T-helper 2 cell treated with Interferon-gamma antibody and Interleukin-4, amounts not matched to agents 5 μg/mL and 100 μg/mL, for 36 hours (primary cell): Measurements from ENCODE around the gene TOR1AIP2.

Experiments
- DNase-seq: peaks from one replicate; pipeline ENCODE4 v3.0.0; 2021; ENCODE audit warnings: low spot score
- H3K27ac Mint-ChIP-seq: one replicate; pipeline ENCODE4 v1.8.0; 2021; ENCODE audit warnings: mild to moderate bottlenecking, mixed read lengths
- H3K27me3 Mint-ChIP-seq: one replicate; pipeline ENCODE4 v1.8.0; 2021; ENCODE audit warnings: low read depth, mixed read lengths
- H3K36me3 Mint-ChIP-seq: one replicate; pipeline ENCODE4 v1.8.0; 2021; ENCODE audit warnings: low read depth, mixed read lengths
- H3K4me1 Mint-ChIP-seq: one replicate; pipeline ENCODE4 v1.8.0; 2021; ENCODE audit warnings: low read depth, mixed read lengths
- H3K4me3 Mint-ChIP-seq: one replicate; pipeline ENCODE4 v1.8.0; 2022; ENCODE audit warnings: mild to moderate bottlenecking, moderate library complexity, mixed read lengths
- H3K9me3 Mint-ChIP-seq: one replicate; pipeline ENCODE4 v1.8.0; 2021; ENCODE audit warnings: mixed read lengths

Gene TOR1AIP2

DNA sequence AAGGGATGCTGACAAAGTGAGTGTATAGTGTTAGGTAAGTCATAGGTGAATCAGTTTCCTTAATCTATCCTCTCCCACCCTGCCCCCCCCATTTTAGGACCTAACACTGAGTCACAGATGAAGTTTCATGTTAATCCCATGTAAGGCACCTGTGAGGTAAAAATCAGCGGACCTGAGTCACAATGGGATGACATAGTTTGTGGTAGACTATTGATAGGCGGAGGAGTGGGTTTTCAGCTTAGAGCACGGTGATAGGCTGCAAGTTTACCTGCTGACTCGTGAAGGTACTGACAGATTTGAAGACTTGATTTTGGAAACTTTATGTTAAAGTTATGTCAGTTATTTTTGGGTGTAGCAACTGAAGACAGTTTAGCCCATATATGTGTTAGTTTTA, 6.1 kb upstream of the TOR1AIP2 start:
- Mint-ChIP-seq H3K27me3 (no peaks in the 10 kb centered on the region), H3K27ac (peak overlapping the region; percentile 99), H3K4me3 (peak overlapping the region; percentile 92), H3K36me3 (peaks cover 32% of the 10 kb centered on the region), H3K4me1 (peaks cover 46% of the 10 kb centered on the region), H3K9me3 (no peaks in the 10 kb centered on the region)
- peak; percentile 63 for DNase-seq

DNA sequence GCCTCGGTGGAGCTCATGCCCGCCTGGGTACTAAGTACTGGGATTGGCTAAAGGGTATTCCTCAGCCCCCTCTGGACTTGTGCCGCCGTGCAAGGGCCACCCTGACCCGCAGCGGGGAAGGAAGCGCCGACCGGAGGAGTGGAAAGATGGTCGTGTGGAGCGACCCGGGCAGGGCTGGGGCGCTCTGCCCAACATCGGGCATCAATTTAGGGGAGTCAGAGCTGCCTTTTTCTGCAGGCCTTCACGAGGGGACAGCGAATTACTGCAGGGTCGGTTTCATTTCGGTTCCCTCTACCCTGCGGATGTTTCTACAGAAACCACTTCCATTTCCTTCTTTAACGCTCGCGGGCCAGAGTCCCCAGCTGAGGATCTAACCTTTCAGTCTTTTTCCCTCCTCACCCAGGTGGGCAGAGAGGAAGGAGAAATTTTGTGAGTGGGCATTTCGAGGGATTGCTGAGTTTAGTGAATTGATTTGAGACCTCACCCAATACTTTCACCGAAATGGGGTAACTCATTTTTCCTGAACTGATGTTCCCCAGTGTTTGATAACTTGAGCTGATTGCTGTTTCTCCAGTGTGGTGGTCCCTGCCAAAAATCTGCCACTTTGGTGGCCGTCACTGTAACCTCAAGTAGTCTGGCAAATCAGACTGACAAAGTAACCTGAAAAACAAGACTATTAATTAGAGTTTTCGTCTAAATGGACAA, 5.6 kb upstream of the TOR1AIP2 start:
- H3K4me3 Mint-ChIP-seq = peak overlapping the region; percentile 92
- H3K36me3 Mint-ChIP-seq = peaks cover 32% of the 10 kb centered on the region
- H3K4me1 Mint-ChIP-seq = peaks cover 46% of the 10 kb centered on the region
- peak; percentile 6 for DNase-seq
- peak overlapping the region; percentile 99 for H3K27ac Mint-ChIP-seq
- no peaks in the 10 kb centered on the region for H3K27me3 Mint-ChIP-seq
- H3K9me3 Mint-ChIP-seq = no peaks in the 10 kb centered on the region

DNA sequence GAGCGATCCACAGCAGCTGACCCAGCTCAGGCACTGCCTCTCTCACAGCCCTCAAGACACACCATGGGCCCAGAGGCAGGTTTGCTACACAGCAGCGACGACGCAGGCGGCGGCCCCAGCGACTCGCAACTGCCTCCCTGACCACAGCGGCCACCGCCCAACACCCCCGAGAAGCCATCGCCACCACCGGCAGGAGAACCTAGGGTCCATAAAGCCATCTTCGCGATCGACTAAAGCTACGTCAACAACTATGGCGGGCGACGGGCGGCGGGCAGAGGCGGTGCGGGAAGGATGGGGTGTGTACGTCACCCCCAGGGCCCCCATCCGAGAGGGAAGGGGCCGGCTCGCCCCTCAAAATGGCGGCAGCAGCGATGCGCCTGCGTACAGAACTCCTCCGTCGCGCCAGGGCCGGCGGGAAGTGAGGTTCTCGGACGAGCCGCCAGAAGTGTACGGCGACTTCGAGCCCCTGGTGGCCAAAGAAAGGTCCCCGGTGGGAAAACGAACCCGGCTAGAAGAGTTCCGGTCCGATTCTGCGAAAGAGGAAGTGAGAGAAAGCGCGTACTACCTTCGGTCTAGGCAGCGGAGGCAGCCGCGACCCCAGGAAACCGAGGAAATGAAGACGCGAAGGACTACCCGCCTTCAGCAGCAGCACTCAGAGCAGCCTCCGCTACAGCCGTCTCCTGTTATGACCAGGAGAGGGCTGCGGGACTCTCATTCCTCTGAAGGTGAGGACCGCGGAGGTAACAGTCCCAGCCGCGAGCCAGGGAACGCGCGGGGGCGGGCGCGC, 4.8 kb upstream of the TOR1AIP2 start, which contains the start of gene TOR1AIP1:
Gene TOR1AIP1 (plus strand): TSS at position 33 of the 787 bp plus-strand sequence. CDS start 218 bp downstream, at position 251.
- Mint-ChIP-seq H3K27me3 (no peaks in the 10 kb centered on the region), H3K4me1 (peaks cover 46% of the 10 kb centered on the region), H3K27ac (peak within 1 kb of the TSS; percentile 99), H3K4me3 (peak within 1 kb of the TSS; percentile 92), H3K36me3 (peaks cover 28% of the 10 kb centered on the region), H3K9me3 (no peaks in the 10 kb centered on the region)
- peak; percentile 97 for DNase-seq

DNA sequence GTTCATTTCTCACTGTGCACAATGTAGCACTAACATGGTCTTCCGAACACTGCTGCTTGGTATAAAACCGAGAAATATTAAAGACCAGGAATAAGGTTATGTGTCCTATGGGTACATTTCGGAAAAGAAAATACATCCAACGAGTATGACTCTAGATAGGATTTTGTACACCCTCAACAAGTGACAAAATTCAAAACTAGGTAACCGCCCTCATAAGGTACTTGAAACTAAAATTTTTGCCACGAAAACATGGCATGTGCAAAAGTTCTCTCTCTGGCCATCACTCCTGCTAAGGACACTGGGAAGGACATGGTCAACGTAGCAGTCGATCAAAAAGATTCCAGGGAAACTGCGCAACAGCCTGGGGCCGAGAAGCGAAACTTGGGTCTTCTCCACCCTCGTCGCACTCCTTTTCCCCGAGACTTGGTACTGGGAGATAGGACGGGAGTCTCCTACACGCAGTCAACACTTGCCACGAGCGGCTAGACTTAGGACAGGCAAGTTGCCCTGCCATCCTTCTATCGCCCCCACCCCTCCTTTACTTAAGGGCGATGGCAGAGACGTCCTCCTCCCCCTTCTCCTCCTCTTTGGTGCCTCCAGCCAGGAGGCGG, 4.1 kb upstream of the TOR1AIP2 start:
- Mint-ChIP-seq H3K27me3 (no peaks in the 10 kb centered on the region), H3K4me1 (peaks cover 44% of the 10 kb centered on the region), H3K36me3 (peaks cover 25% of the 10 kb centered on the region), H3K4me3 (peak overlapping the region; percentile 92), H3K9me3 (no peaks in the 10 kb centered on the region), H3K27ac (peak overlapping the region; percentile 99)
- DNase-seq = no peak

DNA sequence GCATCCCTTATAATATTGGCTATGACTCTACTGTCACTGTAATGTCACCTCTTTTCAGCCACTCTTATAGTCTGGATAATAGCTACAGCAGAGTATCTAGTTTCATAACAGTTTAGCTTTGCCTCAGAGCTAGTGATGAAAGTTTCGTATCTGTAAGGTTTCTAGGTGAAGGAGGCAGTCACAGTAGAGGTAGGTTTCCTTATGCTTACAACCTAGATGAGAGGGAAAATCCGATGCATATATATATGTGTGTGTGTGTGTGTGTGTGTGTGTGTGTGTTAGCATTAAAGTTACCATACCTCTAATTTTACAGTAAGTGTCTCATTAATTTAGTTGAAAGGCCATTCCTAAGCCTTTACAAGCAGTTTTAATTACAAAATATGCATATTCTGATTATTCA, 2.2 kb upstream of the TOR1AIP2 start:
- Mint-ChIP-seq H3K27me3 (no peaks in the 10 kb centered on the region), H3K27ac (no peak overlapping the region), H3K4me1 (peaks cover 43% of the 10 kb centered on the region), H3K4me3 (no peak overlapping the region), H3K9me3 (no peaks in the 10 kb centered on the region), H3K36me3 (peaks cover 20% of the 10 kb centered on the region)
- DNase-seq = no peak

DNA sequence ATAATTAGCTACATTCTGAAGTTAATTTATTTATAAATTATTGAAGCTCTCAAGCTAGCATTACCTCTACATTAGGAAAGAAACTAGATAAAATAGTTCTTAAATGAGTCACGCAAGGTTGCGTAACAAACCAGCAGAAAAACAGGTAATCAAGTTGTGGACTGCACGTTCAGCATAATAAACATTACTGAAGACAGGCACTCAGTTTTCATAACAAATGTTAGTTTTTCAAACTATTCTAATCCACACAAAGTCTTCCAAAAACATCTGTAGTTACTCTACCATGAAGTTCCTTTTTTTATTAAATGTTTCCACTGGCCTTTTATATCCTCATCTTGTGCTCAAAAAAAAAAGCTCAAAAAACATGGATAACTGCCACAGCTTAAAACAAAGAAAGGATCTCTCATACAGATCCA, 1.3 kb downstream of the TOR1AIP2 start:
- Mint-ChIP-seq H3K4me3 (peak overlapping the region; percentile 92), H3K36me3 (peaks cover 18% of the 10 kb centered on the region), H3K9me3 (no peaks in the 10 kb centered on the region), H3K4me1 (peaks cover 42% of the 10 kb centered on the region), H3K27ac (peak overlapping the region; percentile 43), H3K27me3 (no peaks in the 10 kb centered on the region)
- DNase-seq = no peak

DNA sequence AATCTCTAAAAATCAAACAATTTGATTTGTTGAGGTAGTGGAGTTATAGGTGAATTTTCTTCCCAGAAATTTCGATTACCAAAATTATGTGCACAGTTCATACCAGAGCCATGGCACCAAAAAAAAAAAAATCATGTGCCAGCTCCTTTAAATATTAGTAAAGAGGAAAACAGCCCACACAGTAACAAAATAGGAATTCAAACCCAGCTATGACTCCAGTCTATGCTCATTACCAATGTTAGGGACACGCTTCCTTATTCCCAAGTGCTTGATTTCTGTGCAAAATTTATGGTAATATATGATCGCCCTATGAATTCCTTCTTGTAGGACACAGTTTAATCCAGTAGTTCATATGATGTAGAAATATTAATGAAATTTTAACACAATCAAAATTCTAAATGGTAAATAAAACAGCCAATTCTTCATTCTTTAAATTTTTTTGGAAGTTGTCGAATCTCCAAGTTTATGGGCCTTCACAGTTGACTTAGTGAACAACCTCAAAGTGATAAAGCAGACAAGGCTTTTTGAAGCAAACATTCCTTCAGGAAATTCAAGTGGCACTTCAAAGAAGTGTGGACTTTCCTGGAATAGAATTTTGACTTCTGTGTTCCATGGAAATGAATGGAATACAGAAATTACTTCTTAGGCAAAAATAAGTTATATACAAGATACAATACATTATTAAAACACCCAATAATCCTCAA, 1.9 kb downstream of the TOR1AIP2 start:
- H3K36me3 Mint-ChIP-seq = peaks cover 18% of the 10 kb centered on the region
- no peaks in the 10 kb centered on the region for H3K9me3 Mint-ChIP-seq
- DNase-seq = no peak
- H3K27ac Mint-ChIP-seq = no peak overlapping the region
- no peak overlapping the region for H3K4me3 Mint-ChIP-seq
- peaks cover 41% of the 10 kb centered on the region for H3K4me1 Mint-ChIP-seq
- H3K27me3 Mint-ChIP-seq = no peaks in the 10 kb centered on the region

DNA sequence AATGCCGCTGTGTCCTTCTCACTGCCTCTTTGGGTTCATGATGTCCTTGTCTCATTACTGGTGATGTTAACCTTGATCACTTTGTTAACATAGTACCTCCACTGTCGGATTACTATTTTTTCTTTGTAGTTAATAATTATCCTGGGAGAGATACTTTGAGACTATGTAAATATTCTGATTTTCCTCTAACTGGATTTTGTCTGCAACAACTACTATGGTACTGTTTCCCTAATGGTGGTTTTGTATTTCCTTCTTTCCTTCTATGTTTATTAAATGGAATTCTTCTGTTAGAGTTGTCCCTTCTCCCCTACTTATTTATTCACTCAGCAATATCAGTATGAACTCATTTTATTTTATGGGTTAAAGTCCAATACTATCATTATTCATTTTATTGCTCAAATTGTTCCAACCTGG, 4.2 kb downstream of the TOR1AIP2 start:
- Mint-ChIP-seq H3K27ac (no peak overlapping the region), H3K4me3 (no peak overlapping the region), H3K36me3 (peaks cover 23% of the 10 kb centered on the region), H3K27me3 (no peaks in the 10 kb centered on the region), H3K4me1 (peaks cover 32% of the 10 kb centered on the region), H3K9me3 (no peaks in the 10 kb centered on the region)
- DNase-seq = no peak

DNA sequence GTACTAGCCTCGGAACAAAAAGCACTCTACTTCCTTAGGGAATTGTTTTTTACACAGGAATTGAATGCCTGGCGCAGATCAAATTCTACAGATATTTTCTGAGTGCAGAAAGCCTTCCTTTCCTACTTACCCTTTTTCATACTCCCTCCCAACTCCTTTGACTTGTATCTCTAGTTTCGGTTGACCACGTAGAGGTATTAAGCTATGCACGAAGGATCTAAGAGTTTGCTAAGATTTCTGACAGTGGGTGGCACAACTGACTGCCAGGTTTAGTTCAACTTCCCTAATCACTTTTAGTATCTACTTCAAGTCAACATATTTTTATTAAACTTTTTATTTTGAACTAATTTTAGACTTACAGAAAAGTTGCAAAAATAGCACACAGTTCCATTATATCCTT, 5.0 kb downstream of the TOR1AIP2 start:
- peaks cover 26% of the 10 kb centered on the region for H3K4me1 Mint-ChIP-seq

GRCh38 chr1:179871940-179872339, 5.7 kb downstream of the TOR1AIP2 start:
- H3K36me3 Mint-ChIP-seq = peaks cover 29% of the 10 kb centered on the region
- H3K27ac Mint-ChIP-seq = no peak overlapping the region
- H3K27me3 Mint-ChIP-seq = no peaks in the 10 kb centered on the region
- H3K4me1 Mint-ChIP-seq = peaks cover 26% of the 10 kb centered on the region
- DNase-seq = no peak
- no peak overlapping the region for H3K4me3 Mint-ChIP-seq
- H3K9me3 Mint-ChIP-seq = no peaks in the 10 kb centered on the region

More for the DNA sequence above, 5.0 kb downstream of the TOR1AIP2 start:
- Mint-ChIP-seq H3K9me3 (no peaks in the 10 kb centered on the region), H3K27ac (no peak overlapping the region), H3K27me3 (no peaks in the 10 kb centered on the region), H3K36me3 (peaks cover 29% of the 10 kb centered on the region), H3K4me3 (no peak overlapping the region)
- DNase-seq = no peak

DNA sequence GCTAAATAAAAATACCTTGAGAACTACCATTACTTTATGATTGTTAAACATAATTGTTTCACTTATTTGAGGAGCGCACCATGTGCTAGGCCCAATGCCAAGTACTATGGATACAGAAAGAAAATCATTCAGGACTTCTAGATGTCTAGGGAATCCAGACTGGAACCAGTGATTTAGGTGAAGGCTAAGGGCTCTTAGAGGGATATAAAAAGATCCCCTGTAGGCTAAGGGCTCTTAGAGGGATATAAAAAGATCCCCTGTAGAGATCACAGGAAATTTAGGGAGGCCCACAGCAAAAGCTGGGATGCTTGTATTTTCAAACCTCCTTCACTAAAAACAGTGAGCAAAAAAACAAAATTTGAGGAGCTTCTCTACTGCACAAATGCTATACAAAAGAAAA, 6.7 kb downstream of the TOR1AIP2 start:
- H3K4me3 Mint-ChIP-seq = no peak overlapping the region
- H3K36me3 Mint-ChIP-seq = peaks cover 28% of the 10 kb centered on the region
- H3K27ac Mint-ChIP-seq = no peak overlapping the region
- DNase-seq = no peak
- peaks cover 21% of the 10 kb centered on the region for H3K4me1 Mint-ChIP-seq
- no peaks in the 10 kb centered on the region for H3K9me3 Mint-ChIP-seq
- H3K27me3 Mint-ChIP-seq = no peaks in the 10 kb centered on the region

DNA sequence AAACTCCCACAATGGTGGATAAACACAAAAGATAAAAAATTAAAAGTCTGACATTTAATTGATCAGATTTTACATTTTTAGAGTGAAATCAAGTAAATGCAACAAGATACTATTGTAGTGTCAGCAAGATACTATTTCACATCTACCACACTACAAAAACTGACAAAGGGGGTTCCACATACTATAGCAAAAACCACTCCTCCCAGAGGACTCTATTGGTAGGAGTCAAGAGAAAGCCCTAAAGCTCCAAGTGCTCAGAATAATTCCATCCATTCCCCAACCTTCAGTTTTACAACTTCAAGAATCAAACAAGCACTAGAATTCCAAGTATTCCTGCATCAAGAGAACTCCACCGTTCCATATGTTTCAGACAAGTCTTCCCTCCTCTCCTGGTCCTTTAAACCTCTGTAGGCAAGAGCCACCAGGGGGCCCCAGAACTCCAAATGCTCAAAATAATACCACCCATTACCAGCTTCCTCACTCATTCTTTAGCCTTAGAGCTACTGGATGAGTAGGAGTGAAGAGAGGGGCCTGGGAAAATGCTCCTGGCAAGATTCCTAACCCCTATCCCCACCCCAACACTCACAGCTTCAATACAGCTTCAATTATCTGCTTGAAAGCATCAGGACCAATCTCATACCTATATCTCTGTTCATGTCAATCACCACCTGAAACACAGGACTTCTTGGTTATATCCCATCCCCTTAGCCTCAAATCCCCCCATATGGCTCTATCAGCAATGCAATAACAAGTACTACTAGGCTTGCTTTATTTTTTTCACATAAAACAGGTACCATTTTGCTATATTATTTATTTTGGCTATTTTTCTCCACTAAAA, 9.9 kb downstream of the TOR1AIP2 start:
- Mint-ChIP-seq H3K36me3 (peaks cover 41% of the 10 kb centered on the region), H3K4me1 (peaks cover 11% of the 10 kb centered on the region), H3K9me3 (no peaks in the 10 kb centered on the region), H3K27ac (no peak overlapping the region), H3K4me3 (no peak overlapping the region), H3K27me3 (no peaks in the 10 kb centered on the region)
- no peak for DNase-seq

GRCh38 chr1:179866616-179867015, 11.0 kb downstream of the TOR1AIP2 start:
- no peak for DNase-seq
- H3K27me3 Mint-ChIP-seq = no peaks in the 10 kb centered on the region
- no peaks in the 10 kb centered on the region for H3K9me3 Mint-ChIP-seq
- H3K4me3 Mint-ChIP-seq = no peak overlapping the region
- no peak overlapping the region for H3K27ac Mint-ChIP-seq
- H3K36me3 Mint-ChIP-seq = peaks cover 39% of the 10 kb centered on the region
- H3K4me1 Mint-ChIP-seq = peaks cover 4% of the 10 kb centered on the region
